Suppressor macrophage treated with lipopolysaccharide for 1 hour (primary cell): ENCODE measurements around the gene ANXA2R.
"Not testable (repeated sequence)": the region's sequence is repeated elsewhere in the genome, so short reads cannot be mapped to it uniquely, and the experiment has no call there.

Source experiments
- DNase-seq, 3 donors: peaks; one replicate each; pipeline ENCODE4 v3.0.0-alpha.2; 2020 to 2022

The ANXA2R gene, protein sequence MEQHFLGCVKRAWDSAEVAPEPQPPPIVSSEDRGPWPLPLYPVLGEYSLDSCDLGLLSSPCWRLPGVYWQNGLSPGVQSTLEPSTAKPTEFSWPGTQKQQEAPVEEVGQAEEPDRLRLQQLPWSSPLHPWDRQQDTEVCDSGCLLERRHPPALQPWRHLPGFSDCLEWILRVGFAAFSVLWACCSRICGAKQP

GRCh38 chr5:43040287-43041098, at the start of gene ANXA2R:
ANXA2R (minus strand) TSS chr5:43040319; CDS start chr5:43040046, 273 bp downstream.
- DNase-seq: peak; percentile 93 to 96 (median 95)

GRCh38 chr5:43086118-43086908, 46.2 kb upstream of the ANXA2R start:
- not testable (repeated sequence) for DNase-seq

GRCh38 chr5:43085453-43085852, 45.3 kb upstream of the ANXA2R start:
- DNase-seq: no peak

DNA sequence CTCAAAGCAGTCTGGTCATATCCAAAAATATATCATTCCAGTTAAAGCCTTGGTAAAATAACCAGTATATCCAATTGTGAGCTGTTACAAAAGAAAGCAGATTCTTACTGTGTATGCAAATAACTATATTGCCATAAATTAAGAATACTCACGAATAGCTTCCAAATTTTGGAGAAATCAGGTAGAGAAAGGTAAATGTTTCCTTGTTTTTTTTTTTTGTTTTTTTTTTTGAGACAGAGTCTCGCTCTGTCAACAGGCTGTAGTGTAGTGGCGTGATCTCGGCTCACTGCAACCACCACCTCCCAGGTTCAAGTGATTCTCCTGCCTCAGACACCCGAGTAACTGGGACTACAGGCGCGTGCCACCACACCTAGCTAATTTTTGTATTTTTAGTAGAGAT, 44.3 kb upstream of the ANXA2R start:
- DNase-seq: not testable (repeated sequence)

DNA sequence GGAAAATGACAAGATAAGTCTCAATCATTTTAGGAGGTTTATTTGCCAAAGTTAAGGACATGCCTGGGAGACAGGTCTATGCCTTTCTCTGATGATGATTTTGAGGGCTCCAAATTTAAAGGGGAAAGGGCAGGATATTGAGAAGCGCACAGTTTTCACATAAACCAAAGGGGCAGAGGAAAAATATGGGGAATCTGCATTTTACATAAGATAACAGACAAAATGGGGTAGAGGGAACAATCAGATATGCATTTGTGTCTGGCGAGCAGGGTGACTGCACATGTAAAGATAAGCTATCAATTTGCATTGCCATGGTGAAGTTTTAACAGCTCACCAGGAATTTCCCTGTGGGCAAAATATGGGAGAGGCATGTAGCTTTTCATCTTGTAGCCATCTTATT, 41.2 kb upstream of the ANXA2R start:
- DNase-seq: not testable (repeated sequence)

- DNase-seq: no peak
These were observed 38.8 kb upstream of the ANXA2R start for GRCh38 chr5:43078956-43079355.

GRCh38 chr5:43077446-43078191, 37.5 kb upstream of the ANXA2R start:
- not testable (repeated sequence) for DNase-seq

DNA sequence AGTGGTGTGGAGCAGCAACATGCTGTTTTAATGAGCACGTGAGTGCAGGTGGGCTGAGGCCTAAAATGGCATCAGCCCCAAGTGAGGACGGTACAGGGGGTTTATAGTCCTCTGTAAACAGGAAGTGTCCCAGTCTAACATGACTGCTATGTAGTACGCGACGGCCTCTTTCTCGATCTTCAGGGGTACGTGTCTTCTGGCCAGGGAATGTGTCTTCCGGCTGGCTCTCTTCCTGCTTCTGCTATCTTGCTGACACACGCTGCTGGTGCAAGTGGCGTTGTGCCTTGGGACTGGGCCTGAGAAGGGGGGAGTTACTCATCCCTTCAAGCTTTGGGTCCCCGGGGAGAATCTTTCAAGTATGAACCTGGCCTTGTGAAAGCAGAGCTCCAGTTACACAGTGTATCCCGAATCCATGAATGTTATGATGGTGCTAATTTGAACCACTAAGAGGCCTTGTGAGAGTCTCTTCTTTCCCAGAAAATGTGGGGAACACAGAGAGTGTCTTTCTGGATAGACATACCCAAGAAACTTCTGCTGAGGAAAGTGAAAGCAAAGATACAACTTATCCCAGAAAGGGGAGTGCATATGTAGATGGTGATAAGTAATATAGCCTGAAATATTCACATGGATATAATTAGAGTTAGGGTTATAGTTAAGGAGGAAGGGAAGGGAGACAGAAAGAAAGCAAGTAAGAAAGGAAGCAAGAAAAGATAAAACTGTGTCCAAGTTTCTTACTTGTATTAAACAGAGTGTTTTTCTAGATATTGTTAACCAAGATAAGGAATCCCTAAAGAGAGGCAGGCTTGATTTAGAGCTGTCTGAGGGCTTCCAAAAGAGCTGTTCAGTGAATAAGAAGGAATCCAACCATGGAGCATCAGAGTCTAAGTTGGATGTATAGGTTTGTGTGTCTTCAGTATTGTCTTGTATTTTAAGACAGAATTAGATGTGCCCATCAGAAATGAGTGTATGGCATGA, 35.5 kb upstream of the ANXA2R start:
- DNase-seq: no peak

- no peak for DNase-seq
These were observed 34.8 kb upstream of the ANXA2R start for GRCh38 chr5:43074987-43075318.

- DNase-seq: peak; percentile 57 to 62 (median 61)
These were observed 33.8 kb upstream of the ANXA2R start for GRCh38 chr5:43073597-43074546.

GRCh38 chr5:43069401-43069720, 29.2 kb upstream of the ANXA2R start:
- DNase-seq: not testable (repeated sequence)

- DNase-seq: no peak
These were observed 27.9 kb upstream of the ANXA2R start for GRCh38 chr5:43068037-43068436.

GRCh38 chr5:43066799-43067741, 27.0 kb upstream of the ANXA2R start:
- peak; percentile 92 to 94 (median 93) for DNase-seq

GRCh38 chr5:43065948-43066798, 26.1 kb upstream of the ANXA2R start:
- DNase-seq: peak; percentile 76 to 89 (median 78)

- DNase-seq: peak; percentile 30 to 33 (median 33)
These were observed 25.3 kb upstream of the ANXA2R start for GRCh38 chr5:43065387-43065947.

DNA sequence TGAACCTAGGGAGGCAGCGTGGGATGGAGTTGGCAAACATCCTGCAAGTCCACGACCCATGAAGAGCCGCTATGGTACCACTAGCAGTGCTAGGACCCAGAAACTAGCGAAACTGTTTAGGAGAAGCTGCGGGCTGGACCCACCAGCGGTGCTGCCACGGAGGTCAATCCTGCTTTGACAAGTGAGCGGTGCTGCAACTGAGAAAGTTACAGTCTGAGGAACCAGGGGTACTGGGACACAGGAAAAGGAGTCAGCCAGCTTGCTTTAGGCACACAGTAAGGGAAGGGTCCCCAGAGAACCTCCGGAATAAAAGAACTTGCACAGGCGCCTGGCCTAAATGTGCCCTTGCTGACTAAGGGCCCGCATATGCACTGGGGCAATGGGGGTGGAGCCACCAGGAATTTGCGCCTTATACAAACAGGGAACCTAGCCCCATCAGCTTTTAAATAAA, 23.6 kb upstream of the ANXA2R start:
- DNase-seq: peak in 2 of 3 donors; percentile 7 to 14

DNA sequence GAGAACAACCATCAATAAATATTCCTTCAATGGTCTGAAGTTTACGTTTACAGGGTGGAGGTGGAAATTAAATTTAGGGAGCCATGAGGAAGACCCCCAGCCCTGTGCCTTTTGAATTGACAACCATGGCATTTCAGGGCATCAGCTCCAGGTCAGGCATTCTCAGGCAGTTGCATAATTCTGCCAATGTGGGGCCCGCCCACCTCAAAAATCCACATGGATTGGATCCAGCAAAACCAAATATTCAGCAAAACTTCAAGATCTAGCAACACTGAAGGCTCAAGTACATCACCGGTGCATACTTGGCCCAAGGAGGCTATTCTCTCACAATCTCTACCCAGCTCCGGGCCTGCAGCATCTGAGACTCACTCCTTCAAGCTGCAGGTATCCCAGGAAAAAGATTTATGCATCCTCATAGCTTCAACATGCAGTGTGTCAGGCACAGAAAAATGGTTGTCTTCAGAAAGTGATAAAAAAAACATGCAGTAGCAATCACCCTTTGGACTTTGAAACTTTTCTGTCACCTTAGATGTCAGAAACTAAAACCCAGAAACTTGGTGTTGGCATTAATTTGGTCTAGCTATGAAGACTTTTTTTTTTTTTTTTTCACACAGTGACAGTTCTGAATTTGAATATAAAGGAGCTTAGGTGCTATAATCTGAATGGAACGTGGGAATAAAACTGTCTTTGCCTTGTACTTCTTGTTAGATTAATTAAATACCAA, 21.4 kb upstream of the ANXA2R start:
- no peak for DNase-seq
